A549 (cell line): ENCODE data around the gene ACTG1.

Source experiments
- EP300 ChIP-seq, 2 experiments: fragments of >200 bp; sonication (Bioruptor Twin); formaldehyde crosslinking; IDR thresholded peaks; 2 replicates in 1 of 2; 3 replicates in 1 of 2; pipeline ENCODE4 v1.6.1; 2016 to 2017
- JUN ChIP-seq, 2 experiments: fragments of >200 bp; sonication (Bioruptor Twin); formaldehyde crosslinking; IDR thresholded peaks; 2 replicates in 1 of 2; 3 replicates in 1 of 2; pipeline ENCODE4 v1.6.1; 2016 to 2017
- POLR2A ChIP-seq: IDR thresholded peaks from 2 replicates; pipeline ENCODE4 v1.6.1; 2012; ENCODE audit warnings: mild to moderate bottlenecking, low read length
- TF ChIP-seq, protein P1 (sequence below): fragments of >200 bp; sonication (Bioruptor Twin); formaldehyde crosslinking; IDR thresholded peaks from 3 replicates; pipeline ENCODE4 v1.5.1; 2016

DNA sequence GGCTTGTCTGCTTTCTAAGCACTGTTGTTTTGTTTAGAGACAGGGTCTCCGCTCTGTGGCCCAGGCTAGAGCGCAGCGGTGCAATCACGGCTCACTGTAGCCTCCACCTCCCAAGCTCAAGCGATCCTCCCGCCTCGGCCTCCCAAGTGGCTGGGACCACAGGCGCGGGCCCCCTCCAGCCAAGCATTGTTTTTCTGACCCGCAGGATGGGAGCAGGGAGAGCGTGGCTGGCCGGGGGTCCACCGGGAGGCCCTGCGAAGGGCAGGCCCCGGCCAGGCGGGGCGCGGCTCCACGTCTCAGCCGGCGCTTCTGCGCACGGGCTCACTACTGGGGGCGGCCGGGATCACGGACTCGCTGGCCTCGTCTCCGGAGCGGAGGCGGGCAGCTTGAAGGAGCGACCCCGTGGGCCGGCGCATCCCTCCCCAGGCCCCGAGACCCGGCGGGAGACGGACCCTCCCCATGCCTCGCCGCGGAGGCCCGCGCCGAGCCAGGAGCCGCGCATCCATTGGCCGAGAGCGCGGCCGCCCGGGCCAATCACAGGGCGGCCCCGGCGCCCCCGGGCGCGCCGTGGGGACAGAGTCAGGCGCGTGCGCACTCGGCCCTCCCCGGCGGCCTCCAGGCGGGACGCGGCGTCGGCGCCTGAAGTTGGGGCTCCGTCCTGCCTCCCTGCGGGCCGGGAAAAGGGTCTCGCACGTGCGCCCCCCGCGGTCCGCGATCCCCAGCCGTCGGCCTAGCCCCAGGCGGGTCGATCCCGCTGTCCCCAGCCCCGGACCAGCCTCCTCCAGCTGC, 24.9 kb downstream of the ACTG1 start:
- TF ChIP-seq POLR2A = peak; percentile 94
- TF ChIP-seq, protein P1, sequence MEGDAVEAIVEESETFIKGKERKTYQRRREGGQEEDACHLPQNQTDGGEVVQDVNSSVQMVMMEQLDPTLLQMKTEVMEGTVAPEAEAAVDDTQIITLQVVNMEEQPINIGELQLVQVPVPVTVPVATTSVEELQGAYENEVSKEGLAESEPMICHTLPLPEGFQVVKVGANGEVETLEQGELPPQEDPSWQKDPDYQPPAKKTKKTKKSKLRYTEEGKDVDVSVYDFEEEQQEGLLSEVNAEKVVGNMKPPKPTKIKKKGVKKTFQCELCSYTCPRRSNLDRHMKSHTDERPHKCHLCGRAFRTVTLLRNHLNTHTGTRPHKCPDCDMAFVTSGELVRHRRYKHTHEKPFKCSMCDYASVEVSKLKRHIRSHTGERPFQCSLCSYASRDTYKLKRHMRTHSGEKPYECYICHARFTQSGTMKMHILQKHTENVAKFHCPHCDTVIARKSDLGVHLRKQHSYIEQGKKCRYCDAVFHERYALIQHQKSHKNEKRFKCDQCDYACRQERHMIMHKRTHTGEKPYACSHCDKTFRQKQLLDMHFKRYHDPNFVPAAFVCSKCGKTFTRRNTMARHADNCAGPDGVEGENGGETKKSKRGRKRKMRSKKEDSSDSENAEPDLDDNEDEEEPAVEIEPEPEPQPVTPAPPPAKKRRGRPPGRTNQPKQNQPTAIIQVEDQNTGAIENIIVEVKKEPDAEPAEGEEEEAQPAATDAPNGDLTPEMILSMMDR = no peak
- TF ChIP-seq EP300 (IDR thresholded peaks at IDR 0.05) = no peak
- peak; percentile 69 to 86; a peak in 4 of 5 replicates for TF ChIP-seq JUN (IDR thresholded peaks at IDR 0.05)
